Skin epidermis (tissue), 12 donors: ENCODE data around the gene SCYGR7.
A peak's percentile ranks its signal among the peaks of the same experiment; 100 is the strongest.
"Not testable (repeated sequence)": the region's sequence is repeated elsewhere in the genome, so short reads cannot be mapped to it uniquely, and the experiment has no call there.

Experiments used
- H3K27ac ChIP-seq, 21 experiments: fragments of 200-600 bp; sonication (generic) in 11 of 21; one replicate each; pipeline ENCODE4 v1.5.0; 2020; ENCODE audit warnings: mild to moderate bottlenecking in 3 of 21, inconsistent platforms in 2 of 21, moderate library complexity in 2 of 21
- H3K4me3 ChIP-seq, 7 experiments: fragments of 200-600 bp; sonication (generic) in 2 of 7; one replicate each; pipeline ENCODE4 v1.5.0; 2020; ENCODE audit warnings: inconsistent platforms in 2 of 7, mild to moderate bottlenecking in 2 of 7, moderate library complexity in 1 of 7

The SCYGR7 gene, protein sequence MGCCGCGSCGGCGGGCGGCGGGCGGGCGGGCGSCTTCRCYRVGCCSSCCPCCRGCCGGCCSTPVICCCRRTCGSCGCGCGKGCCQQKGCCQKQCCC

DNA sequence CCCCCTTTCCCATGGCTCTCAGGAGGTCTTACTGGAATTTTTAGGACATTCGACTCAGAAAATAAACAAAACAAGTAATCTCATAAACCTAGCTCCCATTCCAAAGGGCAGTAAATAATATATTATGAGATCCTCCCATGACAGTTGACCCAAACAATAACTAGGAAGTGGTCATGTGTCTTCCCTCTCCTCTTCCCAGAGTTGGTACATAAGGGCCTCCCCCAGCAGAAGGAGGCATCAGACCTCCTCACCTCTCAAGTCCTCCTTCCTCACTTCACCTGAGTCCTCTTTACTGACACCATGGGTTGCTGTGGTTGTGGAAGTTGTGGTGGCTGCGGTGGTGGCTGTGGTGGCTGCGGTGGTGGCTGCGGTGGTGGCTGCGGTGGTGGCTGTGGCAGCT is at the start of gene SCYGR7:
Gene SCYGR7 (plus strand): TSS at position 301 of the 400 bp plus-strand sequence. CDS start 0 bp downstream, at position 301.
- H3K4me3 ChIP-seq, result no peak within 1 kb of the TSS
- H3K27ac ChIP-seq, result no peak within 1 kb of the TSS

DNA sequence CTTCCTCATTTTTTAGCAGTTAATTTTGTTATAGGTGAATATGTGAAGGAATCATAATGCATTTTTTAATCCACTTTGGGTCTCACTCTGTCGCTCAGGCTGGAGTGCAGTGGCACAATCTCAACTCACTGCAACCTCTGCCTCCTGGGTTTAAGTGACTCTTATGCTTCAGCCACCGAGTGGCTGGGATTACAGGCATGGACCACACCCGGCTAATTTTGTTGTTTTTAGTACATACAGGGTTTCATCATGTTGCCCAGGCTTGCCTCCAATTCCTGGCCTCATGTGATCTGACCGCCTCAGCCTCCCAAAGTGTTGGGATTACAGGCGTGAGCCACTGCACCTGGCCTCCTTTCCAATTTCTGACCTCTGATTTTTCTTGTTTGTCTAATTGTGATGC is 43.9 kb upstream of the SCYGR7 start:
- Histone ChIP-seq H3K27ac (no peak overlapping the region), H3K4me3 (no peak overlapping the region)

DNA sequence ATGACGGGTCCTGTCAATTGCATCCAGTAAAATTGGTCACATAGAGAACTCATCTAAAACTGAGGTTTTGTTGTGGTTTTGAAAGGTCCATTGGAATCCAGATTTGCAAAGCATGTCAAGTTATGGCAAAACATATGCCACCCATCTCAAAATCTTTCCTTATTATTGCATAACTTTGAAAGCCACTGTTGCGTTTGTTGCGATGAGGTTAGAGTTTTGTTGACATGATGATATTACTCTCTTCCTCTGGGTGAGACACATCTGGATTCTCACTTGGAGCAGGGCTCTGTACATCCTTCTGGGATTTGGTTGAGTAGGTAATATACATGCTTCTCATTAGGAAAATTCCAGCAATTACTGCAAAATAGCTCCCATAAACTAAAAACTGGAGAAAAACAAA is 40.9 kb upstream of the SCYGR7 start:
- no peak overlapping the region for H3K27ac ChIP-seq
- H3K4me3 ChIP-seq, result no peak overlapping the region

DNA sequence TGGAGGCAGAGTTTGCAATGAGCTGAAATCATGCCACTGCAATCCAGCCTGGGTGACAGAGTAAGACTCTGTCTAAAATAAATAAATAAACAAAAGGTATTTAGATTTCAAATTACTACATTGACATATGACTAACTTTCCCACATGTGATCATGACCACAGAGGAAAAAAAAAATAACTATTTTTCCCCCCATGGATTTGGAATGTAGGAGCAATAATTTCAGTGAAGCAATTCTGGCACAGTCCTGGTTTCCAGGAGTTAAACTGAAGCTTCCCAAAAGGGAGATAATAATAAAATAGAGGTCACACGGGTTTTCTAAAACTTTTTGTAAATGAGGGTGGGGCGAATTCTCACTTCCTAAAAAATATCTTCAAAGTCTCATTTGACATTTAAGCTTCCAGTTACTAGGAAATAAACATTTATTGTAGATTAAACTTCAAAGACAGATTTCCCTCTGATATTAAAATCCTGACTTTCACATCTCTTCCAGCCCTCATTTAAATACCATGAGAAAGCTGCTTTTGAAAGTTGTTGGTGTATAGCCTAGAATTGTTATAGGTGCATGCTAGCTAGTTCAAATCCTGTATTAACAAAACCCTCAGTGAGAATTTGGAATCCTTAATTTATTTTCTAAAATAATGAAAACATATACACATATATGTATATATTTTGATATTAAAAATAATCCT is 31.0 kb upstream of the SCYGR7 start:
- Histone ChIP-seq H3K4me3 (no peak overlapping the region), H3K27ac (no peak overlapping the region)

DNA sequence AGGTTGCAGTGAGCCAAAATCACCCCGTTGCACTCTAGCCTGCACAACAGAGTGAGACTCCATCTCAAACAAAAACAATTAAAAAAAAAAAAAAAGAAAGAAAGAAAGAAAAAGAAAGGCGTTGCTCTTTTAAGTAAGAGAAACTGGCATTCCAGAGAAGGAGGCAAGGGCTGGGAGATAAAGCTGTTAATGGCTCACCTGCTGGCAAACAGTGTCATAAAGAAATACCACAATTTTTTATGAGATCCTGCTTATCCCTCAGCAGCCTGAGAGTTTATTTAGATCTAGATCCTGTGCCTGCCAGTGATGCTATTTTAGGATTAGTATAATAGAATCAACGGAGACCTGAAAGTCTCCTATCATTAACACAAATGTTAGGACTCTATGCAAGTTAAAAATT is 26.6 kb upstream of the SCYGR7 start:
- no peak overlapping the region for H3K4me3 ChIP-seq
- no peak overlapping the region for H3K27ac ChIP-seq

DNA sequence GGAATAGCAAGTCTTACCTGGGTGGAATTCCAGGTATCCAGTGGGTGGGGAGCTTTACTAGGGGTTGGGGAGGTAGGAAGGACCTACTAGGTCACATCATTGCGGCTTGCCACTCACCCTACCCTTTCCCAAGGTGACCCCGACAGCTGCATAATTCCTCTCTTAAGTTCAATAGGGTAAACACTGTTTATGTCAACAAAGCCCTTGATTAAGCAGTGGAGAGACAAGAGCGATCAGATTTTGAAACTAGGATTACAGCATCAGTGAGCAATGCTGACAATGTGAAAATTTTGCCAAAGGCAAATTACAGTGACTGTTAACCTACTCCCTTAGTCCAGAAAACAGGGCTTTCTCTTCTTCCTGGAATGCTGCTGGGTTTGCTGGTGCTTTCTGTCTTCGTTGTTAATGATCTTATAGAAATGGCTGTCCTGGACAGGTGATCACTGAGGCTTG is 24.8 kb upstream of the SCYGR7 start:
- no peak overlapping the region for H3K27ac ChIP-seq
- no peak overlapping the region for H3K4me3 ChIP-seq

DNA sequence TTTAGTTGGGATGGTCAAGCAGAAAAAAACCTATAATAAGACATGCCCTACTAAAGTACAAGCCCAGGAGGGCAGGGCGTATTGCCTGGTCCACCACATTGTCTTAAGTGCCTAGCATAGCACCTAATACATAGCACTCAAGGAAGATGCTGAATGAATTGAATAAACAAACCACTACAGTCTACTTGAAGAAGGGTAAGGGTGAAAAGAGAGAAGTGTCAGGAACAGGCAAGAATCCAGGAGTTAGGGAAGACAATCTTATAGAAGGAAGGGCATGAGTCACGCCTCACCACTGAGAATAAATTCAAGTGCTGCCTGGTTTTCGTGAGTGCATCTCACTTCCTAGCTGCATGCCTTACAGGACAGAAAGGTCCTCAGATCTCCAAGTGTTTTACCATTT is 24.2 kb upstream of the SCYGR7 start:
- no peak overlapping the region for H3K4me3 ChIP-seq
- no peak overlapping the region for H3K27ac ChIP-seq

DNA sequence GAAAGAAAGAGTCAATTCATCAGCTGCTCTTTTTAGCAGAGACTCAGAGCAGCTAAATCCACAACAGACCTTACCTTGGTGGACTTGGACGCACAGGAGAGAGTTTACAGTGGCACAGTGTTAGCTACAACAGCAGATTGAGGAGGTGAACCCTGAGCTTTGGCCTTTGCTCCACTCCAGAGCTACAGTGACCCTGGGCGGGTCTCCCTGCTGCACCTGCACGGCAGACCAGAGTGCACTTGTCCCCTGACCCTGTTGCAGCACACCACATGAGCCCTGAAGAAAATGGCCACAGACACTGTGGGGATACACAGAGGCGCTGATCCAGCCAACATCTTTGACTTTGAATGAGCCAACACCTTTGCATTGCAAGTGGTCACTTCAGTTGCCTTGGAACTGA is 21.3 kb upstream of the SCYGR7 start:
- Histone ChIP-seq H3K4me3 (no peak overlapping the region), H3K27ac (no peak overlapping the region)

DNA sequence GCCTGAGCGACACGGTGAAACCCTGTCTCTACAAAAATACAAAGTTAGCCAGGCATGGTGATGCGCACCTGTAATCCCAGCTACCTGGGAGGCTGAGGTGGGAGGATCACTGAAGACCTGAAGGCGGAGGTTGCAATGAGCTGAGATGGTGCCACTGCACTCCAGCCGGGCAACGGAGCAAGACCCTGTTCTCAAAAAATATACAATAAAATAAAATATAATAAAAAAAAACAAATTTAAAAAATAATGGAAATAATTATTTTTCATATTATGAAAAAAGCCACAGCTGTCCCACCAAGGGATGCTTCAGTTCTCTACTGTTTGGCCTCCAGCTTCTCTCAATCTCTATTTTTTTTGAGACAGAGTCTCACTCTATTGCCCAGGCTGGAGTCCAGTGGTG is 20.7 kb upstream of the SCYGR7 start:
- Histone ChIP-seq H3K27ac (no peak overlapping the region), H3K4me3 (no peak overlapping the region)

DNA sequence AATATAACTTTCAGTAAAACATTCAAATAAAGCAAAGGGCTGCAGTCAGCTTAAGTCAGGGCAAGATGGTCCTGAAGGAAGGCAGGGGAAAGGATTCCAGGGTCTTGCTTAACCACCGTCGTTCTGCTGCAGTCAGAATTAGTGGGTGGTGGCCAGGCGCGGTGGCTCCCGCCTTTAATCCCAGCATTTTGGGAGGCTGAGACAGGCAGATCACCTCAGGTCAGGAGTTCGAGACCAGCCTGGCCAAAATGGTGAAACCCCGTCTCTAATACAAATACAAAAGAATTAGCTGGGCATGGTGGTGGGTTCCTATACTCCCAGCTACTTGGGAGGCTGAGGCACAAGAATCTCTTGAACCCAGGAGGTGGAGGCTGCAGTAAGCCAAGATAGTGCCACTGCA is 17.1 kb upstream of the SCYGR7 start:
- Histone ChIP-seq H3K4me3 (no peak overlapping the region), H3K27ac (no peak overlapping the region)

DNA sequence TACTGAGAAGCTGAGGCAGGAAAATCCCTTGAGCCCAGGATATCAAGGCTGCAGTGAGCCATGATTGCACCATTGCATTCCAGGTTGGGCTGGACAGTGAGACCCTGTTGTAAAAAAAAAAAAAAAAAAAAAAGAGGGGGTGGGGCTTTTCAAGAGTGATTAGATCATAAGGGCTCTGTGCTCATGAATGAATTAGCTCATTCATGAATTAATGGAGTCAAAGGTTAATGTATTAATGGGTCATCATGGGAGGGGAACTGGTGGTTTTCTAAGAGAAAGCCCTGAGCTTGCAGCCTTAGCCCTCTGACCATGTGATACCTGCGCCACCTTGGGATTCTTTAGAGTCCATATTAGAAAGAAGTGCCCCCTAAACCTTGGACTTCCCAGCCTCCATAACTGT is 14.8 kb upstream of the SCYGR7 start:
- Histone ChIP-seq H3K4me3 (no peak overlapping the region), H3K27ac (no peak overlapping the region)

DNA sequence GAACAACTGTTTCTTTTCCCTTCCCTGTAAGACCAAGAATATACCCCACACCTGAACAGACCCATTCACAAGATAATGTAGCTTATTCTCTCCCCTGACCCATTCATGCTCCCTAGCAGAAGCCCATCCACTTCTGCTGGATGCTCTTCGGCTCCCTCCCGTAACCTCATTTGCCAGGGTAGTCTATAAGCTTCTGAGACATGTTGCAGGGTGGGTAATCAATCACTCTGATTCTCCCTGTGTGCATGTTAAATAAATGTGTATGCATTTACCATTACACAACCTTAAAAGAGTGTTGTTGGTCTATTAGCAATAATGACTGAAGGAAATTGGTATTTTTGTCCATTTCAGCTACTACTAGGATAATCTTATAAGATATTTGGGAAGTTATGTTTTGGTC is 11.6 kb upstream of the SCYGR7 start:
- no peak overlapping the region for H3K27ac ChIP-seq

DNA sequence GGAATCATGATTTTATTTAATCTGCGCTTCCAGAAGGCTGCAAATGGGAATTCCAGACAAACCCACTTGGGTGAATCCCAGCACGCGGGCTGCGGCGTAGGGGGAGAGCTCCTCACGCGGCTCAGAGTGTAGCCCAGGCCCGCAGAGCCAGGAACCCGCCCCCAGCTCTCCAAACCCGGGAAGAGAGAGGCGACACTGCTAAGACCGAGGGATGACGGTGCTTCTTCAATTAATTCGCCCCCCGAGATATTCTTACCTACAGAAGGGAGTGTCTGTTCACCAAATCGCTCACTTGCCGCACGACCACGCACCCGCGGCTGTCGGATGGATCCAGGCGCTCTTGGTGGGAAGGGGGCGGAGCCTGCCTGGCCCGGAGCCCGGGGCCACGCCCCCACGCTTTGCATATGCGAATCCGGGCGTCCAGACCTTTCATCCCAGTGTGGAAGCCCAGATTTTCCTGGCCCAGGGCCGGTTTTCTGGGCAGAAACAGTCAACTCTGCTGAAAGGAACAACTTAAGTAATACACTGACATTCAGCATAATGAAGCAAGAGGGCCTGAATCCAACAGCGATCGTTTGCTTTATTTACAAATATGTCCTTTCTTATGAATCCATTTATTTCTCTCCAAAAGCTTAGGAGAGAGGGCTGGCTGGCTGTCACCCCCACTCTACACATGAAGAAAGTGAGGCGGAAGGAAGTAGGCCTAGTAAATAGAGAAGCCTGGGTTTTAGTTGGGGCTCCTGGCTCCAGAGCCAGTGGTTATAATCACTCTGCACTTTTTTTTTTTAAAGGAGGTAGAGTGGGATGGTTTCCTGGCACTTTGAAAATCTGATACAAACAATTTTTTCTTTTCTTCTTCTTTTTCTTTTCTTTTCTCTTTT is 10.2 kb upstream of the SCYGR7 start, which contains the start of gene SLC19A3:
Gene SLC19A3 (minus strand): TSS at position 342 of the 881 bp plus-strand sequence. CDS start 15,710 bp downstream, outside the sequence.
- peak within 1 kb of the TSS in 6 of 21 experiments; percentile 18 to 65 (median 32) for H3K27ac ChIP-seq
- peak within 1 kb of the TSS; percentile 2 to 41 (median 9) for H3K4me3 ChIP-seq

More for the DNA sequence above, 11.6 kb upstream of the SCYGR7 start:
- no peak overlapping the region for H3K4me3 ChIP-seq

DNA sequence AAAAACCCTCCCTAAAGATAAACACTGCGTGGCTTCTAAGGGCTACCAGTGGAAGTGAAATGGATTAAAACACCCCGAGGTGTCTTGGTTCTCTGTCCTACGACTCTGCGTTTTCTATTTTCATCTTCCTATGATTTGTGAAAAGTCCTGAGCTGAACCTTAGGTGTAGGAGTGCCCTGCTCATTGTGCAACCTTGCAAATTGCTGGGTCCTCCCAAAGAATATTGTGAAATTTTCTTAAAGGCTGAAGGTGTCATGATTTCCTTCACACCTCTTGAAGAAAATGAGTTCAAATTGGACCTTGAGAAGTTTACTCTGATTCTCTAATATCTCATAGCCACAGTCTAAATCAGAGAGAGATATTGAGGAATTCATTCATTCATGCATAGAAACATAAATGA is 8.5 kb upstream of the SCYGR7 start:
- no peak overlapping the region for H3K4me3 ChIP-seq
- H3K27ac ChIP-seq, result no peak overlapping the region

DNA sequence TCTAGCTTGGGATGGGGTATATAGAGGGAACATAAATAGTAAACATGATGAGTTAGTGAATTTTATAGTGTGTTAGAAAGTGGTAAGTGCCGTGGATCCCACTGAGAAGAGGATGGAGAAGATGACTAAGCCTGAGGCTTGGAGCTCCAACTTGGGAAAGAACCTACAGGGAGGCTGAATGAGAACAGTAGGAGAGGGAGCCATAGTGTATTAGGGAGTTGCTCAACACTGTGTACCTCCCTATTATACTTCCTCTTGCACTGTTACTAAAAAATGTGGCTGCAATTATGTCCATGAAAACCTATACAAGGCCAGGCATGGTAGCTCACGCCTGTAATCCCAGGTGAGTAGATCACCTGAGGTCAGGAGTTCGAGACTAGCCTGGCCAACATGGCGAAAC is 7.5 kb upstream of the SCYGR7 start:
- H3K27ac ChIP-seq, result no peak overlapping the region
- H3K4me3 ChIP-seq, result no peak overlapping the region

DNA sequence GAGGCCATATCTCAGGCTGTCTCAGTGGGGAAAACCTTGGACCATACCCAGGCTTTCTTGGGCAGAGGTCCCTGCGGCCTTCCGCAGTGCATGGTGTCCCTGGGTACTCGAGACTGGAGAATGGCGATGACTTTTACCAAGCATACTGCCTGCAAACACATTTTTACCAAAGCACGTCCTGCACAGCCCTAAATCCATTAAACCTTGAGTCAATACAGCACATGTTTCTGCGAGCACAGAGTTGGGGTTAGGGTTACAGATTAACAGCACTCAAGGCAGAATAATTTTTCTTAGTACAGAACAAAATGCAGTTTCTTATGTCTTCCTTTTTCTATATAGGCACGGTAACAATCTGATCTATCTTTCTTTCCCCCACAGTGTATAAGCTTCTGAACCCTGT is 5.3 kb upstream of the SCYGR7 start:
- not testable (repeated sequence) for H3K4me3 ChIP-seq, H3K27ac ChIP-seq

DNA sequence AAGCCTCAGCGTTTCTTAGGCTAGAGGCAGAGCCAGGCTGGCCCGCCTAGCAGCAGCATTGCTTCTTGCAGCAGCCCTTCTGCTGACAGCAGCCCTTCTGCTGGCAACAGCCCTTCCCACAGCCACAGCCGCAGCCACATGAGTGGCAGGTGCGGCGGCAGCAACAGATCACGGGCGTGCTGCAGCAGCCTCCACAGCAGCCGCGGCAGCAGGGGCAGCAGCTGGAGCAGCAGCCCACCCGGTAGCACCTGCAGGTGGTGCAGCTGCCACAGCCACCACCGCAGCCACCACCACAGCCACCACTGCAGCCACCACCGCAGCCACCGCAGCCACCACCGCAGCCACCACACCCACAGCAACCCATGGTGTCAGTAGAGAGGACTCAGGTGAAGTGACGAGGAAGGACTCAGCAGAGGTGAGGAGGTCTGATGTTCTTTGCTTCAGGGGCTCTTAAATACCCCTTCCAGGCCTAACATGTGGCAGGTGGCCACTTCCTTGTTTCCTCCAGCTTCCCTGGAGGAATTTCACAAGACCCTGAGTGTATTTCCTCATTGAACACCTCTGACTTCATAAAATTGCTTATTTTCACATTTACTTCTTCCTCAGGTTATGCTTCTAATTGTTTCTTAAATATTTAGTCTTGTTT is 3.6 kb upstream of the SCYGR7 start, which contains the start of gene SCYGR6:
Gene SCYGR6 (minus strand): TSS at position 364 of the 646 bp plus-strand sequence. CDS start 0 bp downstream, at position 364.
- H3K4me3 ChIP-seq, result no peak within 1 kb of the TSS
- H3K27ac ChIP-seq, result no peak within 1 kb of the TSS

DNA sequence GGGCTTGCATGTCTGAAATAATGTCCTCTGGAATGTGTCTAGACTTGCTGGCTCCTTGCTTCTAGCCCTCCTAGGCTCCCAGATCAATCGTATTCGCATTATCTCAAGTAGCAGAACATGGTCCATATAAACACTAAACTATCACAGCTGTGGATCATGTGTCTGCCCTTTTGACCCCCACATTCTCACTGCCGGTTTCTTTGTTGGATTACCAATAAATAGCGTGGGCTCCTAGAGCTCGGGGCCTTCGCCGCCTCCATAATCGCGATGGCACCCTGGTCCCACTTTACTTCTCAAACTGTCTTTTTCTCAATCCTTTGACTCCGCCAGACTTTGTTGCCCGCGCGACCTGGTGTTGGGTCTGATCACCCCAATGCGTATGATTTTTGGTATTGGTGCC is 11.2 kb downstream of the SCYGR7 start:
- Histone ChIP-seq H3K4me3 (no peak overlapping the region), H3K27ac (no peak overlapping the region)

DNA sequence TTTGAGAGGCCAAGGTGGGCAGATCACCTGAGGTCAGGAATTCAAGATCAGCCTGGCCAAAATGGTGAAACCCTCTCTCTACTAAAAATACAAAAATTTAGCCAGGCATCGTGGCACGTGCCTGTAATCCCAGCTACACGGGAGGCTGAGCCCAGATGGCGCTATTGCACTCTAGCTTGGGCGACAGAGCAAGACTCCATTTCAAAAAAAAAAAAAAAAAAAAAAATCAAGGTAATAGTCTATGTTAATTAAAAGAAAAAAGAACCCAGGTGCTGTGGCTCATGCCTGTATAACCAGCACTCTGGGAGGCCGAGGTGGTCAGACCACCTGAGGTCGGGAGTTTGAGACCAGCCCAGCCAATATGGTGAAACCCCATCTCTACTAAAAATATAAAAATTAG is 12.6 kb downstream of the SCYGR7 start:
- not testable (repeated sequence) for H3K27ac ChIP-seq, H3K4me3 ChIP-seq

DNA sequence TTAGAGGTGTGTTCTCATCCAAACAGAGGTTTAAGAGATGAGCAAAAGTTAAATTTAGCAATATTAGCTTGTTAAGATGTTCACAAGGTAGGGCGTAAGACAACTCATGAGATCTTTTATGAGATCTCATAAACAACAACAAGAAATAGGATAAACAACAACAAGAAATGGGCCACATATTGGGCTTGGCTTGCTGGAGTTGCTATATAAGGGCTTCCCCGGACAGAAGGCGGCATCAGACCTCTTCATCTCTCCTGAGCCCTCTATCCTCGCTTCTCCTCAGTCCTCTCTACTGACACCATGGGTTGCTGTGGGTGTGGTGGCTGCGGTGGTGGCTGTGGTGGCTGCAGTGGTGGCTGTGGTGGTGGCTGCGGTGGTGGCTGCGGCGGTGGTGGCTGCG is 17.5 kb downstream of the SCYGR7 start, which contains the start of gene SCYGR8:
Gene SCYGR8 (plus strand): TSS at position 301 of the 400 bp plus-strand sequence. CDS start 0 bp downstream, at position 301.
- no peak within 1 kb of the TSS for H3K4me3 ChIP-seq
- no peak within 1 kb of the TSS for H3K27ac ChIP-seq
